GM10847 (cell line): ENCODE data around the gene LRMDA.

Experiments
- POLR2A ChIP-seq: IDR thresholded peaks from 2 replicates; pipeline ENCODE4 v1.6.1; 2011; ENCODE audit not compliant: insufficient read length; ENCODE audit errors: extremely low read depth

Gene LRMDA

DNA sequence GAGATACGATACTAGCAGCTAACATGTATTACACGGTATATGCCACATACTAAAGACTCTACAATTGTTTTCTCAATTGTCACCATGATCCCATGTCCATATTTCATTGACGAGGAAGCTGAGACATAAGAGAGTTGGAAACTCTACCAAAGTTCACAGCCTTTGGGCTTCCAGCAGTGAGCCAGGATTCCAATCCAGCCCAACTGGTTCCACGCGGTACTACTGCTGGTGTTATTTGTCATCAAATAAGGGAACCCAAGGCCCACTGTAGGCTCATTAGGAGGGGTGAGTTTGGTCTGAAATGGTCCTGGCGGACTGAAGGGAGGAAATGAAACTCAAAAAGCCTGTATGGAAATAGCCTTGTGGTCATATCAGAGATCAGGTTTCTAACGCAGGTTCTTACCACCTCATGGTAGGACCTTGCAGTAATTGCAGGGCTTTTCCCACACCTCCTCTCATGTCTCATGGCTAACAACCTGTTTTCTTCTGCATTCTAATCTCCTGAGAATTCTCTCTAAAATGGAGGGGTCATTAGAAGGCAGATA, 814.6 kb downstream of the LRMDA start:
- TF ChIP-seq POLR2A, result no peak

DNA sequence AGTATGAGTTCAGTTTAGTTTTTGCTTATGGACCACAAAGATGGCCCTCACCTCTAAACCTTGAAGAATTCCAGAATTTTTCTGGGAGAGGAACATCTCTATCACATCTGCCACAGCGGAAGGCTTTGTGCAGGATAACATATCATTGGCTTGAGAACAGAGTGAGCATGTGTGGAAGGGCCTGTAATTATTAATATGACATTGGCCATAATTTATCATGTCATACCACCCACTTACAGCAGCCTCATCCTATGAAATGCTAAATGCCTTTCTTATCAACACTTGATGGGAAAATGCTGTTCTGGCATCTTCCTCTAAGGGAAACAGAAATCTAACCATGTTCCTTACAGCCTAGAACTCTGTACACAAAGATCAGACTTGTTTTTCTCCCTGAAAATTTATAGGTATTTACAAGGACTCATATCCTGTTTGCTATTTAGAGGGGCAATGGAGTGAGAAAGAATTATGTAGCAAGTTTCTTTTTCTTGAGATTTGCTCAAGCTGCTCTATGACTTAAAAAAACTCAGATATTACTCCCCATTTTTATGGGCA, 817.3 kb downstream of the LRMDA start:
- no peak for TF ChIP-seq POLR2A

DNA sequence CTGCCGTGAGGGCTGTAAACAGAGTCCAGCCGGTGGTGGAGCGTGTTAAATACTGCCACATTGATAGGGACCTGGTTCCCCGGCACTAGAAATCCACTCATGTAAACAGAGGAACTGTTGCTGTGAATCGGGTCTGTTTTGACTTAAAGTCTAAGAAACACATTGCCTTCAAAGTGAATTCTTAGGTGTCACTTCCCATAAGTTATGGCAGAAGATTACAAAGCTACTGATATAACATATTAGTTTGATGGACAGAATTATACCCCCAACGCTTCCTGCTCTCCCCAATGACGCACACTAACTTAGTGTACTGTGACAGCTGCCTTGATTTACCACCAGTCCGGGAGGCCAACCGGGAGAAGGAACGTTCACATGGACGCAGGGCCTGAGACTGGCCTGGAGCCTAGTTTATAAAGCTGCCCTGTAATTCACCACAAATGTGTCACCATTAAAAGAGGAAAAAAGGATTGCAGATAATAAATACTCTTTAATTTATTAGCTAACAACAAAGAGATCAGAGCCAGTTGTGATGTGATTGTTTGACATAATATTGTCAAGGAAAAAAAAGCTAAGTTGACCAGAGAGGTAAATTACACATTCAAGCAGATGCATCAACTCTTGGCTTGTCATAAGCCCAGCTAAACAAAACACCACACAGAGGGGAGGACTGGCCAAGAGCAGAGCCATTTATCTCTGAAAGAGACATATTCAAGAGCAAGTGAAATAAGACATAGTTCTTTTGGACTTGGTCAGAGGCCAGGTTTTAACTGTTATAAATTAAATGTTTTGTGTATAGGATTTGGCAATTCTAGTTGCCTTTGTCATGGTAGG, 820.6 kb downstream of the LRMDA start:
- TF ChIP-seq POLR2A, result no peak

DNA sequence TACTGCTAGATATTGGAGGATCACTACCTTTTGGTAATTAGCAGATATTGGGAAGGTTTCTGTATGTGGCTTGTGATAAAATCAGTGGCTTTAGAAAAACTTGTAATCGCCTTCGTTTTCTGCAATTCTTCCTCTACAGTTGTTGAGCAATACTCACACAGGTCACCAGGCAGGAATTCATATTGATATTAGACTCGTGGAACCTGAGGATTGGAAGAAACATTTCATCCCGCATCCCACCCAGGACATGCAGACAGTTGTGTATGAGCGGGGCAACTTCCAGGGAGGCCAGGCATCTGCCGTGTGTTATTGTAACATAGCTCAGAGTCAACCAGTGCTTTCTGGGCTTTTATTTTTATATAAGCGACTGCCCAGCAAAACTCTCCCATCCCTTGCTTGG, 821.3 kb downstream of the LRMDA start:
- no peak for TF ChIP-seq POLR2A

DNA sequence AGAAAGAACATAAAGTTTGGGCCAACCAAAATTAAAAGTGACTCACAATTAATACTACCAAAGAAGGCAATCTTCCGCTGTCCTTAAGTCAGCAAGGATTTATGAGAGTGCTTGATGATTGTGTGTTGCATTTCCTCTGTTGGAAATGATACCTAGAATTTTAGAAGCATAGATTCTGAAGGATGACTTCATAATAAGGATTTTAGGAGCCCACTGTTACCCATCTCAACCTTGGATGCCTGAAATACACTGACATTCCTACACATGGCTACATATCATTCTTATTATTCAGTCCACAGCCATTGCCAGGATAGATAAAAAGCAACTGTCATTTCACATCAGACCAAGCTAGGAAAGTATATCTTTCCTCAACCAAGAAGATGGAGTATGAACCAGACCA, 823.8 kb downstream of the LRMDA start:
- TF ChIP-seq POLR2A, result no peak

DNA sequence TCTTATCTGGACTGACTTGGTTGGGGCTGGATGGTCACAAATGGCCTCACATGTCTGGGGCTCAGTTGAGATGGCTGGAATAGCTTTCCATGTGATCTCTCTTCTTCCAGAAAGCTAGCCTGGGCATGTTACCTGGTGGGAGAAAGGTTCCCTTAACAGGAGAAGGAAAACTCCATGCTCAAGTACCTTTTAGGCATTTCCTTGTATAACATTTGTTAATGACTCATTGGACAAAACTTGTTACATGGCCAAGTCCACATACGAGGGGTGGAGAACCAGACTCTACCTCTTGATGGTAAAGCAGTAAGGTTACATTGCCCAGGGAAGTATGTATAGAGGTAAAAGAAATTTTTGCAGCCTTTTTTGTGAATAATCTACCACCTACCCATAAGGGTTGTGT, 826.4 kb downstream of the LRMDA start:
- no peak for TF ChIP-seq POLR2A

DNA sequence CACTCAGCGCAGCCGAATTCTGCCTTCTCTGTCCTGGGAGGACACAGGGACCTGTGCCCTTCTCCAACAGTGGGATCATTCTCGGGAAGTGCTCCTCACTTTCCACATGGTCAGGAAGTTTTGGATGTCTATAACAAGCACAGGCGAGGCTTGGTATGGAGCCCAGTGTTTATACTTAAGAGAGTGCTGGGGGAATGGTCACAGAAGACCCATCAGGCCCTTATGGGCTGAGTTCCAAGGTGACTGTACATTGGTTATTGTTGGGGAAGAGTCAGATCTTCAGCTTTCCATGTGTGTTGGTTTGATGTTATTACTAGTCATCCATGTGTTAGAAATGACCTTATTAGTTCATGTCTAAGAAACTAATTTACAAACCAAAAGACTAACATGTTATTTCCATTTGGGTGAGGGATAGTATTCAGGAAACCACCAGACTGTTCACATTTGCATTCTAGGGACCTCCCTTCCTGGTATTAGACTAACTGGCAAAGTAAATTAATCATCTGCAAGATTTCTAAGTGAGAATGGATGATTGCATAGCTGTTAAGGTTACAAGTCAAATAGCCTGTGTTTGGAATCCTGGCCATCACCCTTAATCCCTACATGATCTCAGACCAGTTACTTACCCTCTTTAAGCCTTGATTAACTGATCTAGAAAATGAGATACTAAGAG, 834.2 kb downstream of the LRMDA start:
- no peak for TF ChIP-seq POLR2A

DNA sequence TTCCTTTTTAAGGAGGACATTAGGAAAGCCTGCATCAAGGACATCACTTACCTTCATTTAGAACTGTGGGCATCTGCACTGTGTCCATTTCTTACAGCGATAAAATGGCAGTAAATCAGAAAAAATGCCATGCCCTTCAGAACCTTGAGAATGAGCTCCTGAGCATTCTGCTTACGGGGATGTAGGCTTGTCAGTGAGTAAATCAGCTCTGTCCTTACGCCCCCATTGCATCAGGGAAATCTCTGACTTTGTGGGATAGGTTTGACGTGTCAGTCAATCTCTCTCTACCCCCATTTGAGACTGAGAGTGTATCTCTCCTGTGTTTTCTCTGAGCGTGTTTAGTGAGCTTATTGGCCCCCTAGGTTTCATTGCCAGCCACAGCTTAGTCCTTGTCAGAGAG, 837.1 kb downstream of the LRMDA start:
- TF ChIP-seq POLR2A, result no peak

DNA sequence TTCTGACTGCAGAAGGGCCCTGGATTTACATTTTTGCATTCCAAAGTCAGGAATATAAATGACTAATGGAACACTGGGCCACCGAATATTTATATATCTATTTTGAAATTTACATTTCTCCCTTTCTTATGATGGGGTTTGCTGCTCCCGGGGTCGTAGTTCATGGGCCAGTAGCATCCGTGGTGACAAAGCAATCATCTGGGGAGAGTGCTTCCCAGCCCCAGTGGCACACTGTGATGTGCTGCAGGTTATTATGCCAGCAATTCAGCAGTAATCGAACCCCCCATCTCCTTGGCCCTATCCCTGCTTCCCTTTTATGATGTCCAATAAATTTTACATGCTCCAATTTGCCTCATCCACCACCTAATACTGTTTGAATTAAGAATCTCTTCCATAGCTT, 837.5 kb downstream of the LRMDA start:
- TF ChIP-seq POLR2A, result no peak

DNA sequence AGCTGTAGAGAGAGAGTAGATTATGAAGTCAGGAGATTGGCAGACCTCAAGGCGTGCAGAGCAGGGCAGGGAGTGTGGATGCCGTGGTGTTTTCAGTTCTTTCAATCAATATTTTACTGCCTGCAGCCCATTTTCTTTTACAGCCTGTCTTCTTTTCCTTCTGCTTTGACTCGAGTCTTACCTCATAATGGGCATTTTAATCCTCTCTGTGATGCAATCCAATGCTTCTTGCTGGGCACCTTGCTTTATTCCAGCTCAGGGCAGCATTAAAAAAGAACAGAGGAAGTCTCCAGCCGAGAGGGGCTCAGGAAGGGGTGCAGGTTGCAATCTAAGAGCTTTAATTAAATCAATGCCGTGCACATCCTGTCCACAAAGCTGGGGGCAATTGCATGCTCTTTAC, 839.0 kb downstream of the LRMDA start:
- no peak for TF ChIP-seq POLR2A

DNA sequence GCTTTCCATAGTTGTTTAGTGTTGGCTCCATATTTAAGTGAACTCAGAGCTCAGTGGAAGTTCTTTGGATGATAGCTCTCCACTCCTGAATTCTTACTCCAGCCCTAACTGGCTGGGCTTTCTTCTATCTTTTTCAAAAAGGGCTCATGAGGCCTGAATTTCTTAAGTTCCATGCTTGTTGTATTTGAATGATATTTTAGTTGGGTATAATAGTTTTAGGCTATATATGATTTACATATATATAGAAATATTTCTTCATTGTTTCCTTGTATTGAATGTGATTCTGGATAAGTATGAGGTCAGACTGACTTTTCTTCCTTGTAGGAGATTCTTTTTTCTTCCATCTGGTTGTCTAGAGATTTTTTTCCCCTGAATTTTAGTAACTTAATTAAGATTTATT, 843.5 kb downstream of the LRMDA start:
- no peak for TF ChIP-seq POLR2A

DNA sequence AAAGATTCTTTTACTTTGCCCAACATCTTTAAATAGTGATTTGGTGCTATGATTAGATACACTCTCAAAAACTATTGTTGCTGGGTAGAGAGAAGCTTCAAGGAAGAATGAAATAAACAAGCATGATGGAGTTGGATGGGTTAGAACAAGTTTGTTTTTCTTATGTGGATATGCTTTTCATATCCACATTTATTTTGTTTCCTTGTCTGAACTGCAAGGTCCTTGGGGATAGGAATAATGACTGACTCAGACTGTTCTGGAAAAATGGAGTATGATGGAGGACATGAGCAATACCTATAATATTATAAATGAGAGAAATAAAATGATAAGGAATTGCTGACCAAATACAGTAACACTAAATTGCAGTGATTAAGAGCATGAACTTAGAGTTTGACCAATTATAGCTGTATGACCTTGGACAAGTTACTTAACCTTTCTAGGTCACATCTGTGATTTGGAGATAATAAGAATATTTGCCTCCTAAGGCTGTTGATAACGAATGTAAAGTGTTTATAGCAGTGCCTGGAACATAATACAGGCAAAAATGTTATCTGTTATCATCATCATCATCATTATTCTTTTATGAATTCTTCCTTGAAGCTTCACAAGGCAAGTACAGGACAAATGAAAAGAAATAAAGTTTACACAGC, 847.5 kb downstream of the LRMDA start:
- TF ChIP-seq POLR2A, result no peak

DNA sequence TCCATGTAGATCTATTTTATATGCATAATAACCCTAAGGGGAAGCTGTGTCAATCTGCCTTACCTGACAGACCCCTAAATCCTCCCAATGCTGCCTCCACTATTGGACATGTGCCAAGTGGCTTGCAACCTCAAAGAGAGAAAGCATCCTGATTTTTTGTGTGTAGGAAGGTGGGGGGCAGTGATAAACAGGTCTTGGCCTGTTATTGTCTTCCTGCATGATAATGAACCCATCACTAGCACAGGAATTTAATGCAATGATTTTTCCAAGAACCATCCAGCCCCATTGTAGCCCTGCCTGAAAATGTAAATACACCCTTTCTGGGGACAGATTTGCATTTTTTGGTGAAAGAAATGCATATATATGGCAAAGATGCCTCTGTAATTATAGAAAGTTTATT, 850.2 kb downstream of the LRMDA start:
- no peak for TF ChIP-seq POLR2A

DNA sequence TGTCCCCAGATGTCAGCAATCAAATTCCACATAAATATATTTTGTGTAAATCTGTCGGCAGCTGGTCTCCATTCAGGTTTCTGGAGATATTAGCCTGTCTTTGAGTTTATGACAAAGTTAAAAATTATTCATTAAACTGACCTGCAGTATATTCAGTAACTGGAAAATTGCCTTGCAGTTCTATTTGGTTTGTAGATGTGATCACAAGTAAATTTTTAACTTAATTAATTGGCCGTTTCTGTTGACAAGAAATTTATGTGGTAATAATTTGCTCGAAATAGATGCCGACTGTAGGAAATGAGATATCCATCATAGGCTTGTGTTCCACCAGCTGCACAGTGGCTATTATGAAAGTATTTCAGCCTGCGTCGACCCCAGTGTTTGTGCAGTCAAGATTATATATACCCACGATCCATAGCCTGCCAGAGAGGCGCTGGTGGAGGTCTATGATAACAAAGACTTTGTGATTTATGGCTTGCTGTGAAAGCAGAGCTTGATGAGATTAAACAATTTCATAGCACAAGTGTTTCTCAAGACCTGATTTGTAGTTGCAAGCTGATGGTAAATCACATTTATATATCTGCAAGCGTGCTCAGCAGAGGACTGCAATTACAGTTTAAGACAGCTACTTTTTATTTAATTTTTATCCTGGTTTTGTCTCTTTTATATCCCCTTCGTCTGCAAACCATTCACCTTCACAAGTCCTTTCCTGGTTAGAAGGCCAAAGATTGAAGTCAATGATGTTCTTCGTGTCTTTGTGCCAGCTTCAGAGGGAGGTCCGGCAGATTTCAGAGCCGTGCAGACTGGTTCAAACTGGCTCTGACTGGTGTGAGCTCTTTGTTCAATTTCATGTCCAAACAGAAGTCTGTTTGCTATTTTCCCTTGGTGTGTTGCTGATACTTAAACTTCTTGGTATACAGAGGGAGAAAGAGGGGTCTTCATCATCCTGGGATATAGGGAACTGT, 850.9 kb downstream of the LRMDA start:
- no peak for TF ChIP-seq POLR2A
